Heart left ventricle (tissue), 13 donors: ENCODE measurements around the gene LCP1.

ENCODE experiments used
- POLR2A ChIP-seq, 2 donors: fragments of 450-650 bp; IDR thresholded peaks; one replicate each; pipeline ENCODE4 v1.6.1; 2017; ENCODE audit warnings: antibody characterized with exemption in 2 of 2, mild to moderate bottlenecking in 2 of 2, moderate library complexity in 2 of 2
- TF ChIP-seq, protein P1 (sequence below), 12 donors: fragments of 200-600 bp; sonication (generic) in 4 of 12; IDR thresholded peaks; one replicate each; pipeline versions ENCODE4 v1.5.0 to v1.8.0; 2018 to 2022; ENCODE audit warnings: antibody characterized with exemption in 12 of 12, mild to moderate bottlenecking in 5 of 12
- donor health status: ischemic (EF 13 %, LVEDD 7.1; RV severe dilation, severe dysfunction).
- donor health status: DM: no; HTN: yes; CAD: no.
- donor health status: DM: no; HTN: no; CAD: no.
- donor health status: ischemic (EF 25% LVEDD 6.9; RV normal size, moderate dysfunction).
- donor health status: ischemic (EF 25% LVEDD 5.7; RV mildly dilated, moderate dysfunction).
- donor health status: ischemic (EF 35%, LVEDD 5.7; RV mildly dilated, moderate dysfunction).
- donor health status: nonischemic (EF 11% LVEDD 7.7; RV severe dilation, severe dysfunction).
- donor health status: DM: yes; HTN: yes; CAD: no.
- donor health status: PGD.
- donor health status: ischemic (EF 29% LVEDD 5.4; RV normal size, mild dysfunction).
- donor health status: nonischemic (EF 23%, LVEDD 6.1; RV moderate dilation, normal function).

DNA sequence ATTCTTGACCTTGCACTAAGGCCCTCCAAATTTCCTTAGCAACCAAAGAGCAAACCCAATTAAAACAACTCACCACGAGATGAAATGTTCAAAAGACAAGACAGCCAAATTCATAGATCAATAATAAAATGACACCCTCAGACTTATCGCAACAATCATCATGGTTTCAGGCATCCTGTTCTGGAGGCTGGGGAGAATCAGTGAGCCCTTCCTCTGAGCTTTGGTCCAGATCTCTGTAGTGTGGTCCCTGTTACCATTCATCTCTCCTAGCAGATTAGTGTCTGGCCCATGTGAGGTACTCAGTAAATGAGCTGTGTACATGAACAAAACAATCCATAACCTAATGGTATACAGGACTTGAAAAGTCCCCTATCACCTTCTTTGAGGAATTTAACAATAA is 12.2 kb downstream of the LCP1 start:
- TF ChIP-seq, protein P1, sequence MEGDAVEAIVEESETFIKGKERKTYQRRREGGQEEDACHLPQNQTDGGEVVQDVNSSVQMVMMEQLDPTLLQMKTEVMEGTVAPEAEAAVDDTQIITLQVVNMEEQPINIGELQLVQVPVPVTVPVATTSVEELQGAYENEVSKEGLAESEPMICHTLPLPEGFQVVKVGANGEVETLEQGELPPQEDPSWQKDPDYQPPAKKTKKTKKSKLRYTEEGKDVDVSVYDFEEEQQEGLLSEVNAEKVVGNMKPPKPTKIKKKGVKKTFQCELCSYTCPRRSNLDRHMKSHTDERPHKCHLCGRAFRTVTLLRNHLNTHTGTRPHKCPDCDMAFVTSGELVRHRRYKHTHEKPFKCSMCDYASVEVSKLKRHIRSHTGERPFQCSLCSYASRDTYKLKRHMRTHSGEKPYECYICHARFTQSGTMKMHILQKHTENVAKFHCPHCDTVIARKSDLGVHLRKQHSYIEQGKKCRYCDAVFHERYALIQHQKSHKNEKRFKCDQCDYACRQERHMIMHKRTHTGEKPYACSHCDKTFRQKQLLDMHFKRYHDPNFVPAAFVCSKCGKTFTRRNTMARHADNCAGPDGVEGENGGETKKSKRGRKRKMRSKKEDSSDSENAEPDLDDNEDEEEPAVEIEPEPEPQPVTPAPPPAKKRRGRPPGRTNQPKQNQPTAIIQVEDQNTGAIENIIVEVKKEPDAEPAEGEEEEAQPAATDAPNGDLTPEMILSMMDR (IDR thresholded peaks at IDR 0.05), result no peak
- TF ChIP-seq POLR2A (IDR thresholded peaks at IDR 0.05), result no peak
